HepG2 (cell line): ENCODE results near the gene C11orf68. TPM values are rescaled to one million over a fixed set of nuclear protein-coding genes. Genes with fewer than 3 reads are reported as not detected.

ENCODE experiments used
- CEBPB ChIP-seq: IDR thresholded peaks from 2 replicates; pipeline ENCODE4 v1.6.1; 2011; ENCODE audit warnings: low read depth, low read length, improper control_type of control experiment, borderline replicate concordance
- ELF4 ChIP-seq: sonication (generic); formaldehyde crosslinking; IDR thresholded peaks from 2 replicates; pipeline ENCODE4 v1.5.0; 2020; ENCODE audit warnings: missing genetic modification reagents, mild to moderate bottlenecking, moderate library complexity, borderline replicate concordance
- FOXA3 ChIP-seq: IDR thresholded peaks from 2 replicates; pipeline ENCODE4 v1.6.1; 2016; ENCODE audit warnings: missing genetic modification reagents, missing compliant biosample characterization
- GMEB1 ChIP-seq: sonication (generic); formaldehyde crosslinking; IDR thresholded peaks from 2 replicates; pipeline ENCODE4 v1.5.1; 2020; ENCODE audit warnings: missing genetic modification reagents, mild to moderate bottlenecking, borderline replicate concordance
- HNF4G ChIP-seq, 2 experiments: sonication (generic) in 1 of 2; formaldehyde crosslinking in 1 of 2; IDR thresholded peaks; 2 replicates each; pipeline versions ENCODE4 v1.4.0 to v1.6.1; 2011 to 2020; ENCODE audit warnings: borderline replicate concordance in 2 of 2, low read depth in 2 of 2, mild to moderate bottlenecking in 2 of 2, low read length in 1 of 2, missing genetic modification reagents in 1 of 2, moderate library complexity in 1 of 2
- MAF1 ChIP-seq: sonication (generic); formaldehyde crosslinking; IDR thresholded peaks from 2 replicates; pipeline ENCODE4 v1.5.0; 2020; ENCODE audit warnings: missing genetic modification reagents, borderline replicate concordance
- MED8 ChIP-seq: sonication (generic); formaldehyde crosslinking; IDR thresholded peaks from 2 replicates; pipeline ENCODE4 v1.8.1; 2023; ENCODE audit warnings: mild to moderate bottlenecking, missing genetic modification reagents; ENCODE audit not compliant: insufficient replicate concordance
- SMC3 ChIP-seq: IDR thresholded peaks from 2 replicates; pipeline ENCODE4 v1.6.1; 2011; ENCODE audit warnings: low read length, improper control_type of control experiment
- ZMYM2 ChIP-seq: sonication (generic); formaldehyde crosslinking; IDR thresholded peaks from 2 replicates; pipeline ENCODE4 v1.8.0; 2022; ENCODE audit warnings: mild to moderate bottlenecking, missing genetic modification reagents
- ZNF142 ChIP-seq: sonication (generic); formaldehyde crosslinking; IDR thresholded peaks from 2 replicates; pipeline ENCODE4 v1.4.0; 2020; ENCODE audit warnings: missing genetic modification reagents
- ZNF343 ChIP-seq: sonication (generic); formaldehyde crosslinking; IDR thresholded peaks from 2 replicates; pipeline ENCODE4 v1.4.0; 2020; ENCODE audit warnings: mild to moderate bottlenecking, missing genetic modification reagents
- ZNF383 ChIP-seq: sonication (generic); formaldehyde crosslinking; IDR thresholded peaks from 2 replicates; pipeline ENCODE4 v1.4.0; 2020; ENCODE audit warnings: missing genetic modification reagents, mild to moderate bottlenecking, borderline replicate concordance
- ZNF615 ChIP-seq: sonication (generic); formaldehyde crosslinking; IDR thresholded peaks from 2 replicates; pipeline ENCODE4 v1.5.0; 2020; ENCODE audit warnings: mild to moderate bottlenecking, missing genetic modification reagents, borderline replicate concordance
- ZNF7 ChIP-seq: IDR thresholded peaks from 2 replicates; pipeline ENCODE4 v1.6.1; 2016; ENCODE audit warnings: missing biosample characterization, missing genetic modification reagents
- polyA plus RNA-seq, 8 experiments: library from polyadenylated mRNA; depleted of rRNA in 3 of 8; stranded (reverse) in 7 of 8; unstranded in 1 of 8; fragments of >200 nt; fragmentation: Illumina TruSeq in 4 of 8; extraction: Trizol in 4 of 8; gene quantifications; 2 replicates each; pipeline versions ENCODE4 v1.2.1 to v1.2.3, GENCODE V29; 2011 to 2016; ENCODE audit warnings: low read depth in 4 of 8, missing spikeins in 1 of 8, mixed read lengths in 1 of 8; ENCODE audit not compliant: insufficient read depth in 1 of 8
- total RNA-seq, 5 experiments: library from RNA; depleted of rRNA; stranded (reverse); fragments of >200 nt; fragmentation: Illumina TruSeq; extraction: Trizol; gene quantifications; 2 replicates each; pipeline ENCODE4 v1.2.3, GENCODE V29; 2016; ENCODE audit warnings: low read depth in 1 of 5
- TF ChIP-seq, protein P1 (sequence below): sonication (generic); formaldehyde crosslinking; IDR thresholded peaks from 2 replicates; pipeline ENCODE4 v1.5.0; 2020; ENCODE audit warnings: missing genetic modification reagents, mild to moderate bottlenecking, borderline replicate concordance
- TF ChIP-seq, protein P2 (sequence below): sonication (generic); formaldehyde crosslinking; conservative IDR thresholded peaks from 2 replicates; pipeline ENCODE4 v1.4.0; 2020; ENCODE audit warnings: missing genetic modification reagents

Gene C11orf68
- total and polyA plus RNA-seq, 2 of the 13 experiments (the other 11 are each of a cell fraction or from before 2014, with no cell fraction given) = 8.4 to 28.3 TPM

GRCh38 chr11:65952052-65952521 lies 33.2 kb upstream of the C11orf68 start (continued):
- TF ChIP-seq, protein P1, sequence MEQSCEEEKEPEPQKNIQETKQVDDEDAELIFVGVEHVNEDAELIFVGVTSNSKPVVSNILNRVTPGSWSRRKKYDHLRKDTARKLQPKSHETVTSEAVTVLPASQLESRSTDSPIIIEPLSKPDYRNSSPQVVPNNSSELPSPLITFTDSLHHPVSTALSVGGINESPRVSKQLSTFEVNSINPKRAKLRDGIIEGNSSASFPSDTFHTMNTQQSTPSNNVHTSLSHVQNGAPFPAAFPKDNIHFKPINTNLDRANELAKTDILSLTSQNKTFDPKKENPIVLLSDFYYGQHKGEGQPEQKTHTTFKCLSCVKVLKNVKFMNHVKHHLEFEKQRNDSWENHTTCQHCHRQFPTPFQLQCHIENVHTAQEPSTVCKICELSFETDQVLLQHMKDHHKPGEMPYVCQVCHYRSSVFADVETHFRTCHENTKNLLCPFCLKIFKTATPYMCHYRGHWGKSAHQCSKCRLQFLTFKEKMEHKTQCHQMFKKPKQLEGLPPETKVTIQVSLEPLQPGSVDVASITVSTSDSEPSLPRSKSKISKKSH = no peak
- 0 out of 2 replicates have a peak, but pooled peaks have one; percentile 11 for TF ChIP-seq HNF4G (IDR thresholded peaks at IDR 0.05; ENCODE audit: borderline replicate concordance, low read depth, low read length)
- TF ChIP-seq HNF4G (CRISPR knock-in tag; IDR thresholded peaks at IDR 0.05; ENCODE audit: borderline replicate concordance, low read depth) = no peak
- TF ChIP-seq GMEB1 (CRISPR knock-in tag) = peak; percentile 32; the same call in 1 of the 2 replicates
- no peak for TF ChIP-seq ZNF7 (CRISPR knock-in tag)
- no peak for TF ChIP-seq ZNF383 (CRISPR knock-in tag)
- no peak for TF ChIP-seq ZNF343 (CRISPR knock-in tag)
- TF ChIP-seq CEBPB = no peak
- TF ChIP-seq ZMYM2 = peak; percentile 90; the same call in 1 of the 2 replicates
- TF ChIP-seq ELF4 (CRISPR knock-in tag) = no peak
- no peak for TF ChIP-seq SMC3
- TF ChIP-seq FOXA3 (CRISPR knock-in tag) = peak; percentile 61; the same call in 1 of the 2 replicates
- TF ChIP-seq ZNF142 (CRISPR knock-in tag) = no peak
- no peak for TF ChIP-seq MAF1
- TF ChIP-seq MED8 (CRISPR knock-in tag) = no peak
- TF ChIP-seq, protein P2, sequence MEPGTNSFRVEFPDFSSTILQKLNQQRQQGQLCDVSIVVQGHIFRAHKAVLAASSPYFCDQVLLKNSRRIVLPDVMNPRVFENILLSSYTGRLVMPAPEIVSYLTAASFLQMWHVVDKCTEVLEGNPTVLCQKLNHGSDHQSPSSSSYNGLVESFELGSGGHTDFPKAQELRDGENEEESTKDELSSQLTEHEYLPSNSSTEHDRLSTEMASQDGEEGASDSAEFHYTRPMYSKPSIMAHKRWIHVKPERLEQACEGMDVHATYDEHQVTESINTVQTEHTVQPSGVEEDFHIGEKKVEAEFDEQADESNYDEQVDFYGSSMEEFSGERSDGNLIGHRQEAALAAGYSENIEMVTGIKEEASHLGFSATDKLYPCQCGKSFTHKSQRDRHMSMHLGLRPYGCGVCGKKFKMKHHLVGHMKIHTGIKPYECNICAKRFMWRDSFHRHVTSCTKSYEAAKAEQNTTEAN (CRISPR knock-in tag) = no peak
- no peak for TF ChIP-seq ZNF615 (CRISPR knock-in tag)
